Body of pancreas (tissue), 4 donors: ENCODE results near the gene CLEC17A.

ENCODE experiments used
- POLR2A ChIP-seq, 3 donors: fragments of 450-650 bp; IDR thresholded peaks; one replicate each; pipeline ENCODE4 v1.6.1; 2016; ENCODE audit warnings: antibody characterized with exemption in 3 of 3, mild to moderate bottlenecking in 2 of 3
- TF ChIP-seq, protein P1 (sequence below), 7 experiments: fragments of 450-650 bp in 4 of 7; fragments of 200-600 bp in 3 of 7; sonication (generic) in 3 of 7; IDR thresholded peaks; one replicate each; pipeline ENCODE4 v1.5.1; 2016 to 2019; ENCODE audit warnings: antibody characterized with exemption in 7 of 7

DNA sequence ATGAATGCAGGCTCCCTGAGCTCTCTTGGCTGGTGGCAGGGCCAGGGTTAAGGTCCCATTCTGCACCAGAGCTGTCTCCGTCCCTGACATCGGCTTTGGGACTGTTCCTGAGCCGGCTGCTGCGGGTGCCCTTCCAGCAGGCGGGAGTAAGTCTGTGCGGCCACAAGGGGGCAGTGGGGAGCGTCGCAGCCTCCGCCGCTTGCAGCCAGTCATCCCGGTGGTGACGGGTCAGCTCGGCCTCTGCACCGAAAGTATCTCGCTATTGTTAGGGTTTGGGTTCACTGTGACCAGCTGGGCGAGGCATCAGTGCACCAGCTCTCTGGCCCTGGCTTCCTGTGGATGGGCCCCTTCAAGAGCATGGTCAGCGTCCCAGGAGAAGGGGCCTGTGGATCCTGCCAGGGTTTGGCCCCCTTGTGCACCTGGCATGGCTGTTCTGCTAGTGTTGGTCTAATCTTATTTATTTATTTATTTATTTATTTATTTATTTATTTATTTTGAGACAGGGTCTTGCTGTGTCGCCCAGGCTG, 26.2 kb upstream of the CLEC17A start:
- TF ChIP-seq POLR2A (IDR thresholded peaks at IDR 0.05), result no peak
- TF ChIP-seq, protein P1, sequence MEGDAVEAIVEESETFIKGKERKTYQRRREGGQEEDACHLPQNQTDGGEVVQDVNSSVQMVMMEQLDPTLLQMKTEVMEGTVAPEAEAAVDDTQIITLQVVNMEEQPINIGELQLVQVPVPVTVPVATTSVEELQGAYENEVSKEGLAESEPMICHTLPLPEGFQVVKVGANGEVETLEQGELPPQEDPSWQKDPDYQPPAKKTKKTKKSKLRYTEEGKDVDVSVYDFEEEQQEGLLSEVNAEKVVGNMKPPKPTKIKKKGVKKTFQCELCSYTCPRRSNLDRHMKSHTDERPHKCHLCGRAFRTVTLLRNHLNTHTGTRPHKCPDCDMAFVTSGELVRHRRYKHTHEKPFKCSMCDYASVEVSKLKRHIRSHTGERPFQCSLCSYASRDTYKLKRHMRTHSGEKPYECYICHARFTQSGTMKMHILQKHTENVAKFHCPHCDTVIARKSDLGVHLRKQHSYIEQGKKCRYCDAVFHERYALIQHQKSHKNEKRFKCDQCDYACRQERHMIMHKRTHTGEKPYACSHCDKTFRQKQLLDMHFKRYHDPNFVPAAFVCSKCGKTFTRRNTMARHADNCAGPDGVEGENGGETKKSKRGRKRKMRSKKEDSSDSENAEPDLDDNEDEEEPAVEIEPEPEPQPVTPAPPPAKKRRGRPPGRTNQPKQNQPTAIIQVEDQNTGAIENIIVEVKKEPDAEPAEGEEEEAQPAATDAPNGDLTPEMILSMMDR (IDR thresholded peaks at IDR 0.05), result peak; percentile 79 to 95 (median 85)
